ENCODE results near the gene ZNF770.

The ZNF770 gene

DNA sequence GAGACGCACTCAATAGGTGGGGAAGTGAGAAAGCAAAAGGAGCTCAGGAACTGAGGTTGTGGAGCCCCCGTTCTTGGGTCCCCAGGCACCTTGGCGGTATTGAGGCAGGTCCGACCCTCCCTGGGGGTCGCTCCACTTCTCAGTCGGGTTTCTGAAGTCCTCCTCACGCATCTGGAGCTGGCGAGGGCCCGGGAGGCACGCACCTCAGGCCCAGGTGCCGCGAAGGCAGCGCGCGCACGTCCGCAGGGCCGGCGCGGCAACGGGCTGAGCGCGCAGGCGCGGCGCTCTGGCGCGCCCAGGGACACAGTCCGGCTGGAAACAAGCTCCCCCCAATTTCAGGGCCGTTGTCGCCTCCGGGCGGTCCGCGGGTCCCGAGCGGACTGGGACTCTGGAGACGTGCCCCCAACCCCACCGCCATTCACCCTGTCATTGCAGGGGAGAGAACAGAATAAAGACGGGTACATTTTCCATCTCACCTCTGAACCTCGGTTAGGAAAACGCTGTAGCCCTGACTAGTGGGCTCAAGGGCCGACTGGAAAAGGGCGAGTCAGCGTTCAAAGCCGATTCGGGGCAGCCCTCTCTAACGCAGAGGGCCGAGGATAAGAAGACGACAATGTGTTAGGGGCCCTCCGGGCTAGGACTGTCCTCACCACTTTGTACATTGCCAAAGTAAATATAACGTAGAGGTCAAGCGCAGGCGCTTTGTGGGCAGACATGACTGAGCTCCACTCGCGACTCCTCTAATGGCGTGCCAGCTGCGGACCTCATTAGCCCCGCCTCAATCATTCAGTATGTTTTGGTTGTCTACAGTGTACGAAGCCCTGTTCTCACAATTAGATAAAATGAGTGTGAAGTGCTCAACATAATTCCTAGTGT is at the start of gene ZNF770:
Gene ZNF770, minus strand, starts transcription at position 261 of the 876 bp plus-strand sequence. CDS start 4,853 bp downstream, outside the sequence.
- peak; percentile 95 for DNase-seq (ENCODE audit: low spot score)

DNA sequence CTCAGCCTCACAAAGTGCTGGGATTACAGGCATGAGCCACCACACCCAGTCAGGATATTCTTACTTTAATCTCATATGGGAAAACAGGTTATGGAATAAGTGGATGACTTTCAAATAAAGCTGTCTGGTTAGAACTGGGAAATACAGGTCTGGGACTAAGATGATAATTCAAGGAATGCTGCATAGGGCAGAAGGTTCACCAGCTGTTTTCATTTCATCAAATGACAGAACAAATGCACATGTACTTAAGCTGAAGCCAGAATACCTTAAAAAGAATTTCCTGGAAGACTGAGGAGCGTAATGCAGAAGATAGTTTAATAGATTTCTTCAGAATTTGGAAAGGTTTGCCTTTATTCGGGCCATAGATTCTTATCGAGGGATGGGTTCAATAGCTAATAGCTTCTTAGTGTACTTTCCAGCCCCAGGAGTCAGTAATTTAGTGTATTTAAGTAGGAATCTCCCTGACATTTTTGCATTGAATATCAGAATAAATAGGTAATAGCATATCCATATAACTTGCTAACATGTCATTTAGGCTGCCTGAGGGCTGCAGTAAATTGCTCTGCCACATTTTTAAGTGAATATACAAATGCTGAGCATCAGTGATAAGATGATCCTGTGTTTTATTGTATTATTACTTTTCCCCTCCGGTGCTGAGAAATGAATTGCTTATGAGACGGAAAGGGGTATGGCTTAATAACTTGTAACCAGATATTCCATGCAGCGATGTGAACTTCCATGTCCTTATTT is 40.3 kb upstream of the ZNF770 start:
- DNase-seq (ENCODE audit: low spot score) = no peak

GRCh38 chr15:35023804-35024203 is 35.7 kb upstream of the ZNF770 start:
- DNase-seq (ENCODE audit: low spot score) = no peak

DNA sequence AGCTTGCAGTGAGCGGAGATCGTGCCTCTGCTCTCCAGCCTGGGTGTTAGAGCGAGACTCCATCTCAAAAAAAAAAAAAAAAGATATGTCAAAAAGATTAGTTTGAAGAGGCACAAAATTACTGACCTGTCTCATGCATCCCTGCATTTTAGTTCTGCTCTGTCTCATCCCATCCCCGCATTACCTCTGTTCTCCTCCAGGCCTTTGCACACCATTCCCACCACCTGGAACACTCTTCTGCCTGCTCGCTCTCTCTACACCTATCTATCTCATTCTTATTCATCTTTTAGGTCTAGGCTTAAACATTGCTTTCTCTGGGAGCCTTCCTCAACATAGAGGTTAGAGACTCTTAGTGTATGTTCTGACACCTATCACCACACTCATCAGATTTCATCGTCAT is 32.9 kb upstream of the ZNF770 start:
- DNase-seq (ENCODE audit: low spot score) = no peak

GRCh38 chr15:35019404-35020327 is 31.6 kb upstream of the ZNF770 start:
- no peak for DNase-seq (ENCODE audit: low spot score)

- no peak for DNase-seq (ENCODE audit: low spot score)
Measured at GRCh38 chr15:35014241-35014640, 26.2 kb upstream of the ZNF770 start.

DNA sequence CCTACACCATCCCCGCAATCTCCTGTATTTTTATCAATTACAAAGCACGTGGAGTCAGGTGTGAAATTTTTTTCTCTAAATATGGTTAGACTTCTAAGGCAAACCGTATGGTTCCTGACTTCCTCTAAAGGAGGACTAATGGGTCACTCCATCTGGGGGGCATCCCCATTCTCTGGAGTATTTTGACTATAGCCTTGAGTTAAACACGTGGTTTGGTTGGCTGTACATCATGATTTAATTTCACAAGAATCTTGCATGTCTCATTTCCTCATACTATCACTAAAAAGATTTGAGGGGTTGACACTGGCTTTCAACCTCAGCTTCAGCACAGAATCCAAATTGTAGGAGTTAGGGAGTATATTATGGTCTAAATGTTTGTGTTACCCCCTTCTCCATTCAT is 25.3 kb upstream of the ZNF770 start:
- no peak for DNase-seq (ENCODE audit: low spot score)

GRCh38 chr15:35007397-35007796 is 19.3 kb upstream of the ZNF770 start:
- DNase-seq (ENCODE audit: low spot score) = no peak

DNA sequence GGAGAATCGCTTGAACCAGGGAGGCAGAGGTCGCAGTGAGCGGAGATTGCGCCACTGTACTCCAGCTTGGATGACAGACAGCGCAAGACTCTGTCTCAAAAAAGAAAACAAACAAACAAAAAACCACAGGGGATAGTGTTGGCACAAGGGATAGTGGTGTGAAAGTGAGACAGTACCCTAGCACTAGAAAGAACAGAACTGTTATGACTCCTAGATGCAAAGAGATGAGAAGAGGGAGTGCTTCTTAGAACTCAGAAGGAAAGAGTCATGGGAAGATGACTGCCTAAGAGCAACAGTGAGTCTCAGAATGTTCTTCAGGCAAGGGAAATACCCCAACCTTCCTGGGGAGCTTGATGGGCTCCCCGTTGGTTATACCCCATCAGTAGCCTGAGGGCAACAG is 17.8 kb upstream of the ZNF770 start:
- no peak for DNase-seq (ENCODE audit: low spot score)

DNA sequence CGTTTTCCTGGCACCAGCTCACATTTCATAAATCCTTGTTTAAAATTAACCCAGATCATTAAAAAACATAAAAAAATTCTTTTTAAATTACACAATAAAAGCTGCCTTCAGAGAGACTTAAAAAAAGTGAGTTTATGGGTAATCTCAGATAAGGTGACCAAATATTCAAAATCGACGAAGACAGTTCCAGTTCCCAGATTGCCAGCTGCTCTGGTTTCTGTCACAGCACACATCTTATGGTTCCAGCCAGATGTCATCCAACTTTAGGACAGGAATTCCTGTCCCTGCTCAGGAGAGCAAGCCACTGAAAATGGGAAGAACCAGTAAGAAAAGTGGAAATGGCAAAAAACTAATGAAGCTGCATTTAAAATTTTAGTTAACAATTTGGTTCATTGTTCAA is 15.8 kb upstream of the ZNF770 start:
- DNase-seq (ENCODE audit: low spot score) = no peak

DNA sequence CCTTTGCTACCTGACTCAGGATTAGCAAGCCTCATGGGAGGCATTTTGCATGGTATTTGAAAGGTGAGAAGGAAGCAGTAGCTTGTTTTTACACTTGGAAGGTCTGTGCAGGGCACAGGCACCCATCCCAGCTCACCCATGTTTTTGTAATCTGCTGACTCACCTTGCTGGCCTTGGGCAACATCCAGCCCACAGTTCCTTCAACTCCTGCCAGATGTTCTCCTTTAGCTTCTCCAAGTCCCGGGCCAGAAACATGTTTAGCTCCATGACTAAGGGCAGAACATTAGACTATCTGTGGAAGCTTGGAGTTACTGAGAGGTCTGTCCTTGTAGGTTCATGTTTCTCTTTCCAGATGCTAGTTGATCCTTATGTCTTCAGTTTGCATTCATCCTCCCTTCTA is 12.4 kb upstream of the ZNF770 start:
- DNase-seq (ENCODE audit: low spot score) = peak; percentile 76

DNA sequence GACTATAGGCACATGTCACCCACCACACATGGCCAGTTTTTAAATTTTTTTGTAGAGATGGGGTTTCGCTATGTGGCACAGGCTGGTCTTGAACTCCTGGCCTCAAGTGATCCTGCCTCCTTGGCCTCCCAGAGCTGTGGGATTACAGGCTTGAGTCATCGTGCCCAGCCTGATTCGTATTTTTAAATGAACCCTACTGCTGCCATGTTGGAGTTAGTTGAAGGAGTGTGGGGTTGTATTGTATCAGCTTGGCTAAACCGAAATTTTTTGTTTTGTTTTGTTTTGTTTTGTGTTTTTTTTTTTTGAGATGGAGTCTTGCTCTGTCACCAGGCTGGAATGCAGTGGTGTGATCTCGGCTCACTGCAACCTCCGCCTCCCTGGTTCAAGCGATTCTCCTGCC is 11.8 kb upstream of the ZNF770 start:
- no peak for DNase-seq (ENCODE audit: low spot score)

GRCh38 chr15:34994925-34995324 is 6.8 kb upstream of the ZNF770 start:
- DNase-seq (ENCODE audit: low spot score) = no peak

DNA sequence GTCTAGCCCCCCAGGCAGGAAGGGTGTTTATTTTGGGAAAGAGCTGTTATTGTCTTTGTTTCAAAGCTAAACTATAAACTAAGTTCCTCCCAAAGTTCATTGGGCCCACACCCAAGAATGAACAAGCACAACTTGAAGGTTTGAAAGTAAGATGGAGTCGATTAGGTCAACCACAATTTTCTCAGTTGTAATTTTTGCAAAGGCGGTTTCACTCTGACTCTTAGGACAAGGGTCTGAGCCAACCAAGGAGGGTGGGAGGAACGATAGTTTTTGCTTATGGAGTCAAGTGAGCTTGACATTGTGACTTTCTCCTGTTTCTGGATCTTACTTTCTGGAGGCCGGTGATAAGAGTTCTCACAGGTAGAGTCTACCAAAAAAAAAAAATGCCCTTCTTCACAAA is 5.8 kb upstream of the ZNF770 start:
- no peak for DNase-seq (ENCODE audit: low spot score)

- DNase-seq (ENCODE audit: low spot score) = no peak
Measured at GRCh38 chr15:34993412-34993811, 5.3 kb upstream of the ZNF770 start.

GRCh38 chr15:34987609-34988026 is 469 bp downstream of the ZNF770 start:
- peak; percentile 21 for DNase-seq (ENCODE audit: low spot score)

- DNase-seq (ENCODE audit: low spot score) = no peak
Measured at GRCh38 chr15:34986771-34987480, 1.2 kb downstream of the ZNF770 start.

DNA sequence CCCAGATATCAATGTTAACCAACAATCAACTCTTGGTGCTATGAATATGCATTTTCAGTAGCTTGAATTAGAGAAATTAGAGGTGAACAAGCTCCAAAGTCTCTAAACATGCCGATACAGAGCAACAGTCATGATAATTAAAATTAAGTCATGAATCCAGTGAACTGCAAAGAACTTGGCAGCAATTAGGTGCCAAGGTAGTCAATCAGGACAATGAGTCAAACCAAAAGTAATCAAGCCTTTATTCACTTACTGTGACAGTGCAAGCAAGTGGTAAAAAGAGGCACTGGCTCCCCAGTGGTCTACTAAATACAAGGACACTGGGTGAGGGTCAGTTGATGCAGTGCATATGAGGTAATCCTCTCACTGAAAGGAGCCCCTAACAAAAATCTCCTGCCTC is 1.8 kb downstream of the ZNF770 start:
- no peak for DNase-seq (ENCODE audit: low spot score)

GRCh38 chr15:34984889-34985630 is 3.0 kb downstream of the ZNF770 start:
- no peak for DNase-seq (ENCODE audit: low spot score)

GRCh38 chr15:34976743-34977142 is 11.3 kb downstream of the ZNF770 start:
- no peak for DNase-seq (ENCODE audit: low spot score)

GRCh38 chr15:34976073-34976472 is 12.0 kb downstream of the ZNF770 start:
- DNase-seq (ENCODE audit: low spot score) = no peak

All from GM03348 (cell line).